GM19463 (cell line): ENCODE measurements around the gene VWC2.

Experiments
- ATAC-seq: cut with Tn5 transposase; IDR thresholded peaks from one replicate; pipeline ENCODE4 v1.9.1; 2021; ENCODE audit warnings: mild to moderate bottlenecking, moderate library complexity; ENCODE audit not compliant: unreplicated experiment

VWC2 gene

DNA sequence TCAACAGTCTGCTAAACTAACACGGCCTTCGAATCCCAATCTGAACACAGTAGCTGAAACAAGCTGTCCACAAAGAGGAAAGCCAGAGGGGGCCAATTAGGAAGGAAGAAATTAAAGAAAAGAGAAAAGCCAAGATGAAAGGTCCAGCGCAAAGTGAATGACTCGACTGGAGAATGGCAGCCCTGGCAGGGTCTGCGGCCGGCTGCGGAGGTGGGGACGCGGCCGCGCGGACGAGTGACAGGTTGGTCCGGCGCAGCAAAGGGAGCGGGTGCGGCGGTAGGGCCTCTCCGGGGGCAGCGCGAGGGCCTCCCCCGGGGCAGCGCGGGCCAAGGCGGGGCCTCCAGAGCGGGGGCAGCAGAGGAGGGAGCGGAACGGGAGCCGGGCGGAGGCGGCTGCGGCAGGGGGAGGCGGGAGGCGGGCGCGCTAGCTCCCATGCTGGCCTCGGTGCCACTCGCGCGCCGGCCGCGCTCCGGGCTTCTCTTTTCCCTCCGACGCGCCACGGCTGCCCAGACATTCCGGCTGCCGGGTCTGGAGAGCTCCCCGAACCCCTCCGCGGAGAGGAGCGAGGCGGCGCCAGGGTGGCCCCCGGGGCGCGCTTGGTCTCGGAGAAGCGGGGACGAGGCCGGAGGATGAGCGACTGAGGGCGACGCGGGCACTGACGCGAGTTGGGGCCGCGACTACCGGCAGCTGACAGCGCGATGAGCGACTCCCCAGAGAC is at the start of gene VWC2:
Gene VWC2 (plus strand): TSS at position 421 of the 718 bp plus-strand sequence. CDS start 1,798 bp downstream, outside the sequence.
- no peak for ATAC-seq

DNA sequence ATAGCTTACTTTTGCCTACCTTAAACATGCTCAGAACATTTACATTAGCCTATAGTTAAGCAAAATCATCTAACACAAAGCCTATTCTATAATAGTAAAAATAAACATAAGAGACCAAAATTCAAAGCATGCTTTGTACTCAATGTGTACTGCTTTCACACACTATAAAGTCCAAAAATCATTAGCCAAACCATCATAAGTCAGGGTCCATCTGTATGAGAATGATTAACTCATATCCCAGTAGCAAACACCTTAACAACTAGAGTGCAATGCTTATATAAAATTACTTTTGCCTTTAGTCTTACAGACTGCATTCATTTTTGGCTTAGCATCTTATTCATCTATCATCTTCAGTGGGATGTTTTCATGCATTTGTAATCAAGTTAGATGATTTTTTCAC is 49.4 kb upstream of the VWC2 start:
- no peak for ATAC-seq

GRCh38 chr7:49731836-49732235 is 41.6 kb upstream of the VWC2 start:
- ATAC-seq, result no peak

DNA sequence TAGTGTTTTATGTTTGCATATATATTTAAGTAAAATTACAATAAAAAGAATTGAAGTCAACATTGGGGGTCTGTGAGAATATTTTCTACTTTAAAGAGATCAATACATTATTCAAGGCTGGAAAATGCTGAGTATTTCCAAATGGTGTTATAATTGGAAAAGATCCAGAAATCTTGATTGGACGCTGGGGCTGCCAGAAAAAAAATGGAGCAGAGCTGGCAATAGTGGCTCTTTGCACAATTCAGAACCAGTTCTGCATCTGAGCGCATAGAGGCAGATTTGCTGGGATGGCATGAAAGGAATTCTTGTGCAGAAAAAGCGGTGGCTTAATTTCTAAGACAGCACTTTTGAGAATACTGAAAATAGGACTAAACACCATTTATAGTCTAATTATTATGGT is 10.8 kb upstream of the VWC2 start:
- ATAC-seq, result no peak

DNA sequence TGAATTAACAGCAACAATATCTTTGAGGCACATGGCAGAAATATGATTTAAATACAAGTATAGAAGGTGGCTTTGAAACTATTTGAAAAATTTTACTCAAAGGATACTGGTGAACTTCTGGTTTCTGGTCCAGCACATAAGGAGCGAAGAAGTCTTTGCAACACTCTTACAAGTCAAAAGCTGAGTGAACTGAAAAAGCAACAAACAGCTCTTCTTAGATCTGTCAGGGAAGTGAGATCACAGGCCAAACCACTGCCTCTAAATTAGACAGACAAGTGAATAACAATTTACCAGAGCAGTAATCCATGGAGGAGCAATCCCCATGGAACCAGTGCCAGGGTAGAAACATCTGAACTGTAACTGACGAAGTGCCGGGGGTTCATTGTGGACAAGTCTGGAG is 9.6 kb upstream of the VWC2 start:
- ATAC-seq, result no peak

DNA sequence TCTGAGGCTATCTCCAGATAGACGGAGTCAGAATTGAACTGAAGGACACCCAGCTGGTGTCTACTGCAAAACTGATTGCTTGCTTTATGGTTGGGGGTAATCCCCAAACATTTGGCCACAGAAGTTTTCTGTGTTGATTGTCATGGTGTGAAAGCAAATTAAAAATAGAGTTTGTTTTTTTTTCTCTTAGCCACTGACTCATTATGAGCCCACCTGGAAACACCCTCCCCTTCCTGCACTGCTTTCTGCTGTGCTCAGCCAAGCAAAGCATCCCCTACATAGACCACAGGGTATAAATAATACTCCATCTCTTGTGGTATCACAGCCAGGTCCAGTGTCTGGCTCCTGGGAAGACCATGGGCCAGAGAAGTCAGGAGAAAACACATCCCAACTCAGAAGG is 6.5 kb upstream of the VWC2 start:
- ATAC-seq, result peak; percentile 90

DNA sequence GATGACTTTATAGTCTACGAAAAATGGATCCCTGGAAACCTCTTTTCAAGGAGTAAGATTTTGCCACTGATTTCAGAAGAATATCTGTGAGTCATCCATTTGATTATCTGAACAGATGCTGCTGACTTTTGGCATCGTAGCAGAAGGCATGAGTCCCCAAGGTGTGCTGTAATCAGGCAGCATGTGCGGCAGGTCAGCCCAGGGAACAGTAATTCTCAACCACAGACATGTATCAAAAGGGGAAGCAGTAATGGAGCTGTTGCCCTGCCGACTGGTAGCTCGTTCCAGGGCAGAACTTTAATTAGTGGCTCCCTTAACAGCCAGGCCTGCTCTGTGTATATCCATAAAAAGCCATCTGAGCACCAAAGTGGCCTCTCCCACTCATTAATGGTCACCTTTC is 5.7 kb upstream of the VWC2 start:
- no peak for ATAC-seq

DNA sequence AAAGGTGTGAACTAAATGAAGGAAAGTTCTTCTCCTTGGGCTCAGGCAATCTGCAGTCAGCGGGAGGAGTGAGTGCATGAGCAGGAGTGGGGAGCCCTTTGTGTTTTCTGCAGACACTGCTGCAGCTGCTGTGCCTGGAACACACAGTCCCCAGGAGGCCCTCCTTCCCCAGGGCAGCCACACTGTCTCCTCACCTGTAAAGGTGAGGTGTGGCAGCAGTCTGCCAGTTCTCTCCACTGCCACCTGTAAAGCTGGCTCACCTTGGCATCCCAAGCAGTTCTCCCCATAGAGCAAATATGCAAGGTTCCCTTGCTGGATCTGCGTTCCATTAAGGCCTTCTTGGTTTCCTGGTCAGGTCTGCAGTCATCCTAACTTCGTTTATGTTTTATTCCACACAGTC is 5.2 kb upstream of the VWC2 start:
- ATAC-seq, result no peak

- ATAC-seq, result no peak
Observed at GRCh38 chr7:49768835-49769234, 4.6 kb upstream of the VWC2 start.

- ATAC-seq, result no peak
Observed at GRCh38 chr7:49769285-49769857, 4.1 kb upstream of the VWC2 start.

DNA sequence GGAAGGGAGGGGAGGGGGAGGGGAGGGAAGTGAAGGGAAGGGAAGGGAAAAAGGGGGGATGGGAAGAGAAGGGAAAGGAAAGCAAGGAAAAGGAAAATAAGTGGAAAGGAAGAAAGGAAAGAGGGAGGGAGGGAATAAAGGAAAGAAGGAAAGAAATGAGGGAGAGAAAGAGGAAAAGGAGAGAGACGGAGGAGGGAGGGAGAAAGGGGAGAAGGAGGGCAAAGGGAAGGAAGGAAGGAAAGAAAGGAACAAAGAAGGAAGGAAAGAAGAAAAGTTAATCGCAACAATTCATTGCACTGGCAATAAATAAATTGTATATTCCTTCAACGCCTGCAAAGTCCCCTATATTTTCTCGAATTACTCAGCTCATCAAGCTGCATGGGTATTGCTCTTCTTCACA is 2.6 kb upstream of the VWC2 start:
- no peak for ATAC-seq

DNA sequence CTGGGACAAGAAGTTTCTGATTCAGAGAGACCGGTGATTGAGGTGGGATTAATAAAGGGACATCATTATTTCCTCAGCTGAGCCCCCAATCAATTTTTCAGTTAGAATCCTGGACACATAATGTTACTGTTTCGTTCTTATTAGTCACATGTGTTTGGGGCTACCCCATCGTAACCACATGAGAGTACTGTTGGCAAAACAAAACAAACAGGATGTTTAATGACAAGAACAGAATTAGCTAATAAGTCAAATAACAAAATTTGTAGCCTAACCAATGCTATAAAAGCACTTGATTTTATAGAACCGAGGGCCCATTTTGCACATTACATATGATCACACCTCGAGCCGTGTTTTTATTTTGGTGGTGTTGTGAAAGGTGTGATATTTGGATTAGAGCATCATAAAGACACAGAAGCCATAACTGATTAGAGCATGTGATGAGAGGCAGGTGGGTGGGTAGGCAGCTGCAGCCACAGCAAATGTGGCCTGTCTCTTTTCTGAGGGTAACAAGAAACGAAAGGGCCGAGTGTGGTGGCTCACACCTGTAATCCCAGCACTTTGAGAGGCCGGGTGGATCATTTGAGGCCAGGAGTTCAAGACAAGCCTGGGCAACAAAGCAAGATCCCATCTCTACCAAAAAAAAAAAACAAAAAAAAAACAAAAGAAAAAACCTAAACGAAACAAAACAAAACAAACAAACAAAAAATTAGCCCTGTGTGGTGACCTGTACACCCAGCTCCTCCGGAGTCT is 1.8 kb upstream of the VWC2 start:
- peak; percentile 18 for ATAC-seq

- ATAC-seq, result no peak
Observed at GRCh38 chr7:49772916-49773217, 571 bp upstream of the VWC2 start.

GRCh38 chr7:49773936-49774458 is 559 bp downstream of the VWC2 start:
- no peak for ATAC-seq

DNA sequence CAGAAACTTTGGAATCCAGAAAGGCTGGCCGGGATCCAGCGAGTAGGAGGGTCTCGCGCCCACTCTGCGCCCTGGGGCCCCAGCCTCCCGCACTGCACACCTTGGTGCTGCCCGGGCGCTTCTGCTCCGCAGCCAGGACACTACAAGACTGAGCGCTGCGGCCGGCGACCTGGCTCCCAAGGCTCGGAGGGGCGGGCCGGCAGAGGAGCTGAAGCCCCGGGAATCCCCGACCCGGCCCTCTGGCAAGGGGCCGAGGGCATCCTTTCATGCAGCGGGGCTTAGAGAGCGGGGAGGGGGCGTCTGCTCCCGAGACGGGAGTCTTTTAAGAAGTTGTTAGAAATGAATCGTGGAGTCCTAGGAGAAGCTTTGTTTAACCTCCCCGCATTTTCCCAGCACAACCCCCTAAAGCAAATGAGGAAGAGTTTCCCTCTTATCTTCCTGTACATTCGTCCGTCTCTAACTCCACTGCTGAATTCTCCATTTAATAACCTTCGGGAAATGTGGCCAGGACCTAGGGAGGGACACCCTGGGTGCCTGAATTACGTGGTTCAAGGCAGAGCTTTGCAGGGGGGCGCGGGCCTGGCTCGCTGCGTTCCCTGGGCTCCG is 1.1 kb downstream of the VWC2 start:
- no peak for ATAC-seq

GRCh38 chr7:49775065-49775948 is 1.9 kb downstream of the VWC2 start:
- ATAC-seq, result no peak

DNA sequence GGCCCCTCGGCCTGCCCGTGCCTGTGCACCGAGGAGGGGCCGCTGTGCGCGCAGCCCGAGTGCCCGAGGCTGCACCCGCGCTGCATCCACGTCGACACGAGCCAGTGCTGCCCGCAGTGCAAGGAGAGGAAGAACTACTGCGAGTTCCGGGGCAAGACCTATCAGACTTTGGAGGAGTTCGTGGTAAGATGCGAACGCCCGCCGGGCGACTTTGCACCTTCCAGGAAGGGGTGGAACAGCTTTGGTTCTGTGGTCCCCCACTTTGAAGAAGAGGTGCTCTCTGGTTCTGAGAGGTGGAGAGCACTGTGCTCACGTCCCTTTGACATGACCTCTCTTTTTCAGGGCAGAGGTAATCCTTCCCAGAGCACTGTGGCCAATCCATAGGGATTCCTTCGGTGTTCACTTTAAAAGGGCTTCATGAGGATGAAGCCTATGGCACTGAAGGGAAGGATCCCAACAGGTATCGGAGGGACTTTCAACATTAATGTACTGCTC is 2.6 kb downstream of the VWC2 start:
- ATAC-seq, result no peak

GRCh38 chr7:49776994-49777393 is 3.6 kb downstream of the VWC2 start:
- no peak for ATAC-seq

DNA sequence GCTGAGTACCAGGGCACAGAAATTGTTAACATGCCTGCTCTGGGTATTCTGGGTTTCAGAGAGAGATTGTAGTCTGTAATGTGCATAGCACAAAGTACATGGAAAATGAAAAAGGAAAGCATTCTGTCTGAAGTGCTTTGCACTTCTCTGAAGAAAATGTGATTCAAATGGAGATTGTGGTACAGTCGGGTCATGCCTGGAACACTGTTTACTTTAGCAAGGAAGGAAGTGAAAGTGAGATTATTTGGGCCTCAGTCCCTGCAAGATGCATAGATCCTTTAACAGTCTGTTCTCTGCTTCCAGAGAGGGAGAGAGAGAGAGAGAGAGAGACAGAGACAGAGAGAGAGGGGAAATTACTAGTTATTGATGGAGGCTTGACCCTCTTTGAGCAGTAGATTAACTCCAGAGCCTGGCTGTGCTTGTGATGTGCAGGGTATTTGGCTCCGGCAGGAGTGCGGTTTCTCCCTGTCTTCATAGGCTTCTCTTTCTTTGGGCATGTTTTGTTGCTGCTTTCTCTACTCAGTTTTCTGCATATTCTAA is 5.4 kb downstream of the VWC2 start:
- ATAC-seq, result peak; percentile 25

DNA sequence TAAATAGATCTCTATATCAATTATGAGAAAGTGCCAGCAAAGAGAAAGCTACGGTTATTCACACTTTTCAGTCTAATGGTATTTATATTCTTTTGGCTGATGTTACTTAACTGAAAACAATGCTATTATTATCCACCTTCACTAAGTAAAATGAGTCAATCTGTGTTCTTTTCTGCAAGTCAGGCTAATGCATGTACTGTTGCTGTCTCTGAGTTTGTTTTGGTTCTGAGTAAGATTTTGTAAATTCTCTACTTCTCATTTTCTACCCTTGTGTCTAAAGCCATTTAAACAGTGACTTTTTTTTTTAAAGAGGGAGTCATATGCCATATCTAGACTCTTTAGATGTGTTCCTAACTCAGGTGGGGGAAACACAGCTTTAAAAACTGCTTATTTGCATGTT is 7.5 kb downstream of the VWC2 start:
- no peak for ATAC-seq
